Stimulated activated effector memory CD8-positive, alpha-beta T cell treated with anti-CD3 and anti-CD28 coated beads, Interleukin-12 subunit alpha, Interleukin-12 subunit beta, amount 100 ng/mL, for 72 hours (primary cell): ENCODE results near the gene DEPP1.

Experiments
- ATAC-seq: fragments of 150-1000 bp; cut with Tn5 transposase; 2 replicates; pipeline ENCODE4 v1.10.0; 2021
- DNase-seq, 2 donors: peaks; one replicate each; pipeline ENCODE4 v3.0.0; 2021 to 2022; ENCODE audit warnings: low spot score in 2 of 2
- H3K27ac Mint-ChIP-seq: one replicate; pipeline ENCODE4 v1.8.0; 2022; ENCODE audit warnings: mild to moderate bottlenecking, mixed read lengths
- H3K36me3 Mint-ChIP-seq: one replicate; pipeline ENCODE4 v1.8.0; 2022; ENCODE audit warnings: mild to moderate bottlenecking, mixed read lengths
- H3K4me1 Mint-ChIP-seq: one replicate; pipeline ENCODE4 v1.8.0; 2022; ENCODE audit warnings: mixed read lengths
- H3K4me3 Mint-ChIP-seq: one replicate; pipeline ENCODE4 v1.8.0; 2022; ENCODE audit warnings: mild to moderate bottlenecking, mixed read lengths
- H3K9me3 Mint-ChIP-seq: one replicate; pipeline ENCODE4 v1.8.0; 2022; ENCODE audit warnings: mixed read lengths

Gene DEPP1

GRCh38 chr10:44997105-44997748, 18.6 kb upstream of the DEPP1 start:
- peaks cover 2% of the 10 kb centered on the region for H3K9me3 Mint-ChIP-seq
- DNase-seq: no peak
- H3K36me3 Mint-ChIP-seq: peaks cover 8% of the 10 kb centered on the region
- ATAC-seq: no peak
- no peak overlapping the region for H3K27ac Mint-ChIP-seq
- no peak overlapping the region for H3K4me3 Mint-ChIP-seq
- H3K4me1 Mint-ChIP-seq: peaks cover 31% of the 10 kb centered on the region

- ATAC-seq: no peak
- Mint-ChIP-seq H3K36me3 (peaks cover 8% of the 10 kb centered on the region), H3K4me1 (peaks cover 29% of the 10 kb centered on the region), H3K9me3 (peaks cover 2% of the 10 kb centered on the region), H3K4me3 (no peak overlapping the region), H3K27ac (peak overlapping the region; percentile 71)
- DNase-seq: peak in 1 of 2 donors; percentile 40
These were observed 17.5 kb upstream of the DEPP1 start for GRCh38 chr10:44995914-44996669.

GRCh38 chr10:44995581-44995913, 16.9 kb upstream of the DEPP1 start:
- Mint-ChIP-seq H3K9me3 (peaks cover 2% of the 10 kb centered on the region), H3K4me1 (peaks cover 29% of the 10 kb centered on the region), H3K36me3 (peaks cover 8% of the 10 kb centered on the region), H3K27ac (peak overlapping the region; percentile 71), H3K4me3 (no peak overlapping the region)
- no peak for ATAC-seq
- DNase-seq: peak in 1 of 2 donors; percentile 40

- Mint-ChIP-seq H3K36me3 (peaks cover 4% of the 10 kb centered on the region), H3K4me3 (no peak overlapping the region), H3K27ac (peak overlapping the region; percentile 71), H3K9me3 (peaks cover 2% of the 10 kb centered on the region), H3K4me1 (peaks cover 23% of the 10 kb centered on the region)
- DNase-seq (peak in 1 of 2 donors; percentile 43), ATAC-seq (no peak)
These were observed 16.3 kb upstream of the DEPP1 start for GRCh38 chr10:44994752-44995530.

- no peak overlapping the region for H3K4me3 Mint-ChIP-seq
- DNase-seq: peak in 1 of 2 donors; percentile 22
- ATAC-seq: no peak
- H3K9me3 Mint-ChIP-seq: no peaks in the 10 kb centered on the region
- H3K27ac Mint-ChIP-seq: peak overlapping the region; percentile 75
- no peaks in the 10 kb centered on the region for H3K36me3 Mint-ChIP-seq
- peaks cover 17% of the 10 kb centered on the region for H3K4me1 Mint-ChIP-seq
These were observed 15.5 kb upstream of the DEPP1 start for GRCh38 chr10:44993922-44994751.

GRCh38 chr10:44993226-44993921, 14.8 kb upstream of the DEPP1 start:
- DNase-seq (peak in 1 of 2 donors; percentile 23), ATAC-seq (peak; percentile 22)
- Mint-ChIP-seq H3K9me3 (no peaks in the 10 kb centered on the region), H3K4me3 (no peak overlapping the region), H3K4me1 (peaks cover 17% of the 10 kb centered on the region), H3K27ac (peak overlapping the region; percentile 75), H3K36me3 (no peaks in the 10 kb centered on the region)

- ATAC-seq: no peak
- H3K4me3 Mint-ChIP-seq: no peak overlapping the region
- H3K4me1 Mint-ChIP-seq: peaks cover 17% of the 10 kb centered on the region
- no peak for DNase-seq
- no peaks in the 10 kb centered on the region for H3K9me3 Mint-ChIP-seq
- no peak overlapping the region for H3K27ac Mint-ChIP-seq
- no peaks in the 10 kb centered on the region for H3K36me3 Mint-ChIP-seq
These were observed 14.2 kb upstream of the DEPP1 start for GRCh38 chr10:44992732-44993225.

- no peaks in the 10 kb centered on the region for H3K9me3 Mint-ChIP-seq
- DNase-seq (no peak), ATAC-seq (no peak)
- H3K4me1 Mint-ChIP-seq: peaks cover 17% of the 10 kb centered on the region
- no peak overlapping the region for H3K4me3 Mint-ChIP-seq
- H3K36me3 Mint-ChIP-seq: peaks cover 3% of the 10 kb centered on the region
- no peak overlapping the region for H3K27ac Mint-ChIP-seq
These were observed 13.6 kb upstream of the DEPP1 start for GRCh38 chr10:44992070-44992731.

GRCh38 chr10:44991571-44991970, 13.0 kb upstream of the DEPP1 start:
- Mint-ChIP-seq H3K4me1 (peaks cover 17% of the 10 kb centered on the region), H3K4me3 (no peak overlapping the region), H3K36me3 (peaks cover 5% of the 10 kb centered on the region), H3K27ac (no peak overlapping the region), H3K9me3 (no peaks in the 10 kb centered on the region)
- DNase-seq (no peak), ATAC-seq (no peak)

GRCh38 chr10:44990965-44991364, 12.4 kb upstream of the DEPP1 start:
- ATAC-seq: no peak
- peaks cover 5% of the 10 kb centered on the region for H3K36me3 Mint-ChIP-seq
- no peaks in the 10 kb centered on the region for H3K9me3 Mint-ChIP-seq

GRCh38 chr10:44990302-44990655, 11.7 kb upstream of the DEPP1 start:
- DNase-seq (no peak), ATAC-seq (no peak)
- H3K4me3 Mint-ChIP-seq: no peak overlapping the region
- no peak overlapping the region for H3K27ac Mint-ChIP-seq
- H3K9me3 Mint-ChIP-seq: no peaks in the 10 kb centered on the region
- H3K36me3 Mint-ChIP-seq: peaks cover 5% of the 10 kb centered on the region
- peaks cover 6% of the 10 kb centered on the region for H3K4me1 Mint-ChIP-seq

More at GRCh38 chr10:44990965-44991364, 12.4 kb upstream of the DEPP1 start:
- Mint-ChIP-seq H3K4me1 (peaks cover 12% of the 10 kb centered on the region), H3K4me3 (no peak overlapping the region), H3K27ac (no peak overlapping the region)
- no peak for DNase-seq

GRCh38 chr10:44989597-44990301, 11.1 kb upstream of the DEPP1 start:
- Mint-ChIP-seq H3K4me1 (peaks cover under 1% of the 10 kb centered on the region), H3K36me3 (peaks cover 5% of the 10 kb centered on the region), H3K9me3 (no peaks in the 10 kb centered on the region), H3K27ac (no peak overlapping the region), H3K4me3 (no peak overlapping the region)
- no peak for ATAC-seq
- DNase-seq: no peak

- H3K27ac Mint-ChIP-seq: no peak overlapping the region
- no peaks in the 10 kb centered on the region for H3K9me3 Mint-ChIP-seq
- H3K4me1 Mint-ChIP-seq: no peaks in the 10 kb centered on the region
- DNase-seq (no peak), ATAC-seq (no peak)
- peaks cover 5% of the 10 kb centered on the region for H3K36me3 Mint-ChIP-seq
- no peak overlapping the region for H3K4me3 Mint-ChIP-seq
These were observed 10.5 kb upstream of the DEPP1 start for GRCh38 chr10:44988957-44989585.
